H9 (cell line): ENCODE measurements around the gene SARS1. TPM values are rescaled to one million over a fixed set of nuclear protein-coding genes. Genes with fewer than 3 reads are reported as not detected.

Experiments used
- DNase-seq: peaks from one replicate; pipeline ENCODE4 v3.0.0-alpha.2; 2017
- H2AFZ ChIP-seq: one replicate; pipeline ENCODE4 v1.6.1; 2013; ENCODE audit warnings: mild to moderate bottlenecking, low read length, control low read depth, moderate library complexity
- H2AK5ac ChIP-seq: 2 replicates; pipeline ENCODE4 v1.6.1; 2013; ENCODE audit warnings: low read length, control low read depth, mixed read lengths; ENCODE audit not compliant: insufficient read length
- H2BK120ac ChIP-seq: one replicate; pipeline ENCODE4 v1.6.1; 2013; ENCODE audit warnings: low read depth, mild to moderate bottlenecking, low read length, control low read depth, inconsistent platforms; ENCODE audit not compliant: poor library complexity, severe bottlenecking
- H2BK12ac ChIP-seq: 2 replicates; pipeline ENCODE4 v1.6.1; 2013; ENCODE audit warnings: low read length, control low read depth, mixed read lengths, low read depth; ENCODE audit not compliant: insufficient read length
- H2BK15ac ChIP-seq: 2 replicates; pipeline ENCODE4 v1.6.1; 2013; ENCODE audit warnings: low read depth, low read length, control low read depth
- H2BK20ac ChIP-seq: one replicate; pipeline ENCODE4 v1.6.1; 2013; ENCODE audit warnings: low read depth, mild to moderate bottlenecking, low read length, control low read depth, inconsistent platforms; ENCODE audit not compliant: poor library complexity, severe bottlenecking
- H2BK5ac ChIP-seq: 2 replicates; pipeline ENCODE4 v1.6.1; 2013; ENCODE audit warnings: low read length, control low read depth, mixed read lengths; ENCODE audit not compliant: insufficient read length
- H3K14ac ChIP-seq: 2 replicates; pipeline ENCODE4 v1.6.1; 2013; ENCODE audit warnings: low read length, control low read depth; ENCODE audit not compliant: insufficient read depth
- H3K18ac ChIP-seq: 2 replicates; pipeline ENCODE4 v1.6.1; 2013; ENCODE audit warnings: low read depth, mild to moderate bottlenecking, mixed read lengths, low read length, control low read depth; ENCODE audit not compliant: insufficient read length
- H3K23ac ChIP-seq: 2 replicates; pipeline ENCODE4 v1.6.1; 2013; ENCODE audit warnings: low read length, control low read depth, mixed read lengths, low read depth; ENCODE audit not compliant: insufficient read length
- H3K23me2 ChIP-seq: 2 replicates; pipeline ENCODE4 v1.6.1; 2013; ENCODE audit warnings: low read depth, mild to moderate bottlenecking, mixed read lengths, low read length, control low read depth; ENCODE audit not compliant: insufficient read length, poor library complexity, severe bottlenecking
- H3K27ac ChIP-seq: 2 replicates; pipeline ENCODE4 v1.5.1; 2013; ENCODE audit warnings: low read length, control low read depth, mixed read lengths, low read depth; ENCODE audit not compliant: insufficient read length
- H3K27me3 ChIP-seq: 2 replicates; pipeline ENCODE4 v1.6.1; 2013; ENCODE audit warnings: low read length, control low read depth, inconsistent platforms; ENCODE audit not compliant: insufficient read depth
- H3K4ac ChIP-seq: 2 replicates; pipeline ENCODE4 v1.6.1; 2013; ENCODE audit warnings: low read depth, mild to moderate bottlenecking, control low read depth, inconsistent platforms, low read length, moderate library complexity
- H3K4me1 ChIP-seq: 2 replicates; pipeline ENCODE4 v1.6.1; 2013; ENCODE audit warnings: low read length, control low read depth, inconsistent platforms; ENCODE audit not compliant: insufficient read depth
- H3K4me2 ChIP-seq: 2 replicates; pipeline ENCODE4 v1.6.1; 2013; ENCODE audit warnings: low read length, control low read depth, mixed read lengths; ENCODE audit not compliant: insufficient read length, insufficient read depth
- H3K56ac ChIP-seq: 2 replicates; pipeline ENCODE4 v1.6.1; 2013; ENCODE audit warnings: low read depth, mild to moderate bottlenecking, mixed read lengths, low read length, control low read depth; ENCODE audit not compliant: insufficient read length
- H3K79me1 ChIP-seq: 2 replicates; pipeline ENCODE4 v1.6.1; 2013; ENCODE audit warnings: low read depth, mild to moderate bottlenecking, moderate library complexity, low read length, control low read depth, inconsistent platforms; ENCODE audit not compliant: insufficient read depth, poor library complexity, severe bottlenecking
- H3K79me2 ChIP-seq: 2 replicates; pipeline ENCODE4 v1.6.1; 2013; ENCODE audit warnings: low read length, control low read depth, inconsistent platforms; ENCODE audit not compliant: insufficient read depth
- H3K9ac ChIP-seq: 2 replicates; pipeline ENCODE4 v1.6.1; 2013; ENCODE audit warnings: low read length, control low read depth, mixed read lengths; ENCODE audit not compliant: insufficient read length; ENCODE audit errors: extremely low read depth
- H3K9me3 ChIP-seq: one replicate; pipeline ENCODE4 v1.6.1; 2013; ENCODE audit warnings: low read depth, low read length, inconsistent platforms; ENCODE audit not compliant: control insufficient read depth
- H3T11ph ChIP-seq: one replicate; pipeline ENCODE4 v1.6.1; 2013; ENCODE audit warnings: mild to moderate bottlenecking, low read length, control low read depth, inconsistent platforms
- H4K20me1 ChIP-seq: one replicate; pipeline ENCODE4 v1.6.1; 2013; ENCODE audit not compliant: control insufficient read depth, insufficient read length, insufficient read depth
- H4K5ac ChIP-seq: 2 replicates; pipeline ENCODE4 v1.6.1; 2013; ENCODE audit warnings: low read depth, mild to moderate bottlenecking, mixed read lengths, low read length, control low read depth; ENCODE audit not compliant: insufficient read length
- H4K8ac ChIP-seq: replicated peaks from 2 replicates; pipeline ENCODE4 v1.6.1; 2013; ENCODE audit warnings: low read length, control low read depth, mixed read lengths, low read depth; ENCODE audit not compliant: insufficient read length
- H4K91ac ChIP-seq: 2 replicates; pipeline ENCODE4 v1.6.1; 2013; ENCODE audit warnings: low read depth, mild to moderate bottlenecking, moderate library complexity, mixed read lengths, low read length, control low read depth; ENCODE audit not compliant: insufficient read length
- H3K27ac Mint-ChIP-seq, 3 experiments: 2 replicates in 2 of 3; 3 replicates in 1 of 3; pipeline ENCODE4 v1.8.0; 2020 to 2021; ENCODE audit warnings: mixed read lengths in 3 of 3, mild to moderate bottlenecking in 1 of 3, moderate library complexity in 1 of 3
- H3K27me3 Mint-ChIP-seq: 2 replicates; pipeline ENCODE4 v1.8.0; 2021; ENCODE audit warnings: low read depth, mild to moderate bottlenecking, moderate library complexity, mixed read lengths
- H3K36me3 Mint-ChIP-seq, 3 experiments: 2 replicates in 2 of 3; 3 replicates in 1 of 3; pipeline ENCODE4 v1.8.0; 2020 to 2021; ENCODE audit warnings: low read depth in 3 of 3, mixed read lengths in 3 of 3; ENCODE audit not compliant: insufficient read depth in 1 of 3
- H3K4me1 Mint-ChIP-seq, 2 experiments: 2 replicates each; pipeline ENCODE4 v1.8.0; 2020; ENCODE audit warnings: mixed read lengths in 2 of 2
- H3K4me3 Mint-ChIP-seq, 2 experiments: 2 replicates in 1 of 2; 3 replicates in 1 of 2; pipeline ENCODE4 v1.8.0; 2020 to 2021; ENCODE audit warnings: mild to moderate bottlenecking in 2 of 2, mixed read lengths in 2 of 2, moderate library complexity in 1 of 2
- H3K9me3 Mint-ChIP-seq, 2 experiments: 2 replicates in 1 of 2; 3 replicates in 1 of 2; pipeline ENCODE4 v1.8.0; 2020; ENCODE audit warnings: mild to moderate bottlenecking in 2 of 2, mixed read lengths in 2 of 2, moderate library complexity in 1 of 2
- CTCF ChIP-seq: fragments of 200-600 bp; sonication (generic); conservative IDR thresholded peaks from 3 replicates; pipeline ENCODE4 v1.8.0; 2021; ENCODE audit warnings: antibody characterized with exemption, mild to moderate bottlenecking
- WGBS: extraction: QIAGEN DNeasy Blood & Tissue Kit; methylation state at CpG from one replicate; pipeline ENCODE4 v1.1.7; 2013; ENCODE audit warnings: missing lambda C conversion rate, low lambda C conversion rate, mixed read lengths; ENCODE audit not compliant: insufficient read length; ENCODE audit errors: extremely low coverage; 5-methylcytosine and 5-hydroxymethylcytosine counted together
- total RNA-seq: library from RNA; stranded (reverse); gene quantifications from 2 replicates; pipeline ENCODE4 v1.2.1, GENCODE V29; 2021

Gene SARS1
- total RNA-seq, 1 experiment from 2014 or later: 139 TPM

- no peak overlapping the region for H3K27ac Mint-ChIP-seq
- Histone ChIP-seq H3K4me2 (peak overlapping the region; percentile 40), H3K4me1 (no peaks in the 10 kb centered on the region), H4K20me1 (no peaks in the 10 kb centered on the region), H3K56ac (no peak overlapping the region), H2BK5ac (no peak overlapping the region), H3K79me2 (no peaks in the 10 kb centered on the region; the same call in 1 of the 2 replicates), H2AFZ (no peak overlapping the region), H4K8ac (no peak overlapping the region), H3K23ac (no peak overlapping the region), H3K27ac (no peak overlapping the region), H4K5ac (no peak overlapping the region), H2BK12ac (no peak overlapping the region), H3K27me3 (peaks cover 4% of the 10 kb centered on the region; the same call in 1 of the 2 replicates), H3K14ac (no peak overlapping the region; the same call in 1 of the 2 replicates), H3K4ac (no peak overlapping the region), H2BK15ac (no peak overlapping the region), H2BK20ac (no peak overlapping the region), H4K91ac (no peak overlapping the region), H3K9ac (no peak overlapping the region), H3K9me3 (no peaks in the 10 kb centered on the region), H2AK5ac (no peak overlapping the region), H3T11ph (no peak overlapping the region), H2BK120ac (no peak overlapping the region), H3K23me2 (peaks cover 5% of the 10 kb centered on the region), H3K18ac (no peak overlapping the region), H3K79me1 (no peaks in the 10 kb centered on the region)
- peak overlapping the region; percentile 61 to 76; a peak in 4 of 5 replicates for H3K4me3 Mint-ChIP-seq
- peaks cover 39 to 40% of the 10 kb centered on the region in 2 experiments for H3K4me1 Mint-ChIP-seq
- TF ChIP-seq CTCF: no peak
- H3K27me3 Mint-ChIP-seq: peaks cover 48% of the 10 kb centered on the region
- peaks cover 14 to 21% of the 10 kb centered on the region in 2 experiments for H3K9me3 Mint-ChIP-seq
- no peak for DNase-seq
- peaks cover 22 to 30% (median 25%) of the 10 kb centered on the region in 3 experiments for H3K36me3 Mint-ChIP-seq
- no CpG with 5 or more reads among the region's 33 CpGs for WGBS
Measured at GRCh38 chr1:109250454-109251276, 36.9 kb downstream of the SARS1 start.
